K562 (cell line): ENCODE results near the gene G6PC3. TPM values are rescaled to one million over a fixed set of nuclear protein-coding genes. Genes with fewer than 3 reads are reported as not detected.
A peak's percentile ranks its signal among the peaks of the same experiment; 100 is the strongest.

ENCODE experiments used
- ATF7 ChIP-seq: fragments of 450-650 bp; IDR thresholded peaks from 2 replicates; pipeline ENCODE4 v1.7.1; 2014; ENCODE audit warnings: mild to moderate bottlenecking, moderate library complexity
- CHD4 ChIP-seq: fragments of 200-600 bp; sonication (generic); IDR thresholded peaks from 3 replicates; pipeline ENCODE4 v1.6.1; 2012; ENCODE audit warnings: low read depth, mild to moderate bottlenecking, mixed read lengths, low read length, inconsistent platforms; ENCODE audit not compliant: insufficient read depth, insufficient replicate concordance, poor library complexity, severe bottlenecking
- DMBX1 ChIP-seq: fragments of 250-450 bp; sonication (Bioruptor Pico); IDR thresholded peaks from 2 replicates; pipeline ENCODE4 v1.8.0; 2022; ENCODE audit warnings: inconsistent platforms, mild to moderate bottlenecking, moderate library complexity, borderline replicate concordance
- HNRNPH1 ChIP-seq: fragments of 200-400 bp; formaldehyde crosslinking; optimal IDR thresholded peaks from 2 replicates; pipeline ENCODE3; 2017; ENCODE audit warnings: low read depth, mild to moderate bottlenecking, low read length, moderate library complexity
- MEF2D ChIP-seq: conservative IDR thresholded peaks from 2 replicates; pipeline ENCODE4 v1.6.1; 2016; ENCODE audit warnings: low read depth, missing genetic modification characterization, missing compliant biosample characterization
- PTTG1 ChIP-seq: fragments of 450-650 bp; IDR thresholded peaks from 2 replicates; pipeline ENCODE4 v1.6.1; 2016; ENCODE audit warnings: low read depth, mild to moderate bottlenecking, missing genetic modification characterization, missing compliant biosample characterization
- SMAD1 ChIP-seq: fragments of 150-350 bp; IDR thresholded peaks from 2 replicates; pipeline ENCODE4 v1.6.1; 2014; ENCODE audit warnings: low read length, low read depth; ENCODE audit not compliant: partially characterized antibody
- XRCC5 ChIP-seq: fragments of 200-400 bp; formaldehyde crosslinking; IDR thresholded peaks from 2 replicates; pipeline ENCODE4 v1.6.1; 2017; ENCODE audit warnings: low read depth, mild to moderate bottlenecking, low read length
- ZNF134 ChIP-seq: fragments of 250-450 bp; sonication (Bioruptor Pico); conservative IDR thresholded peaks from 2 replicates; pipeline ENCODE4 v1.4.0; 2020
- ZNF175 ChIP-seq: fragments of 200-800 bp; sonication (Bioruptor generic); IDR thresholded peaks from 2 replicates; pipeline ENCODE4 v1.6.1; 2016; ENCODE audit warnings: low read depth, mild to moderate bottlenecking, missing genetic modification characterization, missing compliant biosample characterization
- ZNF551 ChIP-seq: fragments of 250-450 bp; sonication (Bioruptor Pico); IDR thresholded peaks from 2 replicates; pipeline ENCODE4 v1.5.0; 2021; ENCODE audit warnings: mild to moderate bottlenecking, moderate library complexity
- ZNF699 ChIP-seq: fragments of 250-450 bp; sonication (Bioruptor Pico); IDR thresholded peaks from 2 replicates; pipeline ENCODE4 v1.8.0; 2021; ENCODE audit warnings: mild to moderate bottlenecking, moderate library complexity; ENCODE audit not compliant: insufficient replicate concordance
- polyA plus RNA-seq, 8 experiments: library from polyadenylated mRNA; depleted of rRNA in 4 of 8; stranded (reverse) in 5 of 8; unstranded in 3 of 8; fragments of >200 nt; fragmentation: Nextera tagmentation in 2 of 8; fragmentation: Illumina TruSeq in 1 of 8; extraction: Ambion mirVana in 2 of 8; extraction: Trizol in 1 of 8; gene quantifications; 2 replicates each; pipeline versions ENCODE4 v1.2.1 to v1.2.3, GENCODE V29; 2011 to 2014; ENCODE audit warnings: inconsistent platforms in 1 of 8, missing spikeins in 1 of 8
- total RNA-seq, 7 experiments: library from RNA; depleted of rRNA in 6 of 7; stranded (reverse); fragments of >200 nt in 6 of 7; fragmentation: Illumina TruSeq in 2 of 7; extraction: Trizol in 2 of 7; gene quantifications; 2 replicates each; pipeline versions ENCODE4 v1.2.1 to v1.2.3, GENCODE V29; 2011 to 2021; ENCODE audit warnings: low replicate concordance in 1 of 7
- TF ChIP-seq, protein P1 (sequence below): sonication (generic); formaldehyde crosslinking; IDR thresholded peaks from 2 replicates; pipeline ENCODE4 v1.8.0; 2022; ENCODE audit warnings: mild to moderate bottlenecking, missing genetic modification reagents
- TF ChIP-seq, protein P2 (sequence below): IDR thresholded peaks from 2 replicates; pipeline ENCODE4 v1.6.1; 2016; ENCODE audit warnings: missing genetic modification characterization, missing compliant biosample characterization
- TF ChIP-seq, protein P3 (sequence below): fragments of 450-650 bp; formaldehyde crosslinking; IDR thresholded peaks from 2 replicates; pipeline ENCODE4 v1.4.0; 2020; ENCODE audit warnings: mild to moderate bottlenecking, moderate library complexity
- TF ChIP-seq, protein P4 (sequence below): sonication (generic); formaldehyde crosslinking; IDR thresholded peaks from 2 replicates; pipeline ENCODE4 v1.9.0; 2022; ENCODE audit warnings: mild to moderate bottlenecking, missing genetic modification reagents
- TF ChIP-seq, protein P5 (sequence below): fragments of 200-800 bp; sonication (Bioruptor generic); IDR thresholded peaks from 2 replicates; pipeline ENCODE4 v1.6.1; 2016; ENCODE audit warnings: missing genetic modification characterization, missing compliant biosample characterization

Gene G6PC3
- total and polyA plus RNA-seq, 9 of the 15 experiments (the other 6 are each of a cell fraction or from before 2014, with no cell fraction given) = 10.4 to 57.8 (median 31.1) TPM

DNA sequence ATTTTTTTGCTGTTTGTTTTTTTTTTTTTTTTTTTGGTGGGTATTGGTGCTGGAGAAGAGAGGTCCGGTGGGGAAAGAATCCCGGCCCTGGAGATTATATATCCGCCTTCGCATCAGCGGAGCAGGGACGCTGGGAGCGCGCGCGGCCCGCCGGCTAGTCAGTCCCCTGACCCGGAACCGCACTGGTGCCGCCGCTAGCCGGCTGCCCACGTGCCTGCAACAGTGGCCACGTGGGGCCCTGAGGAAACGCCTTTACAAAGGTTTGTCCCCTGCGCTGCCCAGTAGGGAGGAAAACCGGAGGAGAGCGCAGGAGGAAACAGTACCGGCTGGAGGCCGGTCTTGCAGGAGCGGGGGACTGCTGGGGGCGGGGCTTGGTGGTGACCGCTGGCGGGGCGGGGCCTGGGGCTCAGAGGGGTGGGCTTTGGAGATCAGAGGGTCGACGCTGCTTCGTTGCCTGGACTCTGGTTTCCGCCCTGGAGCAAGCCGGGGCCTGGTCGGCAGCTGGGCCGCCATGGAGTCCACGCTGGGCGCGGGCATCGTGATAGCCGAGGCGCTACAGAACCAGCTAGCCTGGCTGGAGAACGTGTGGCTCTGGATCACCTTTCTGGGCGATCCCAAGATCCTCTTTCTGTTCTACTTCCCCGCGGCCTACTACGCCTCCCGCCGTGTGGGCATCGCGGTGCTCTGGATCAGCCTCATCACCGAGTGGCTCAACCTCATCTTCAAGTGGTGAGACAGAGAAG lies at the start of gene G6PC3 (continued):
- TF ChIP-seq, protein P1, sequence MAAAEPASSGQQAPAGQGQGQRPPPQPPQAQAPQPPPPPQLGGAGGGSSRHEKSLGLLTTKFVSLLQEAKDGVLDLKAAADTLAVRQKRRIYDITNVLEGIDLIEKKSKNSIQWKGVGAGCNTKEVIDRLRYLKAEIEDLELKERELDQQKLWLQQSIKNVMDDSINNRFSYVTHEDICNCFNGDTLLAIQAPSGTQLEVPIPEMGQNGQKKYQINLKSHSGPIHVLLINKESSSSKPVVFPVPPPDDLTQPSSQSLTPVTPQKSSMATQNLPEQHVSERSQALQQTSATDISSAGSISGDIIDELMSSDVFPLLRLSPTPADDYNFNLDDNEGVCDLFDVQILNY (CRISPR knock-in tag) = no peak
- TF ChIP-seq ZNF699 (CRISPR knock-in tag) (no peak), MEF2D (tag) (no peak), ATF7 (peak; percentile 80), HNRNPH1 (no peak), SMAD1 (peak; percentile 47), DMBX1 (0 out of 2 replicates have a peak, but pooled peaks have one; percentile 29), XRCC5 (no peak; the same call in 1 of the 2 replicates), CHD4 (no peak), ZNF134 (CRISPR knock-in tag) (no peak), PTTG1 (tag) (no peak), ZNF551 (CRISPR knock-in tag) (no peak), ZNF175 (CRISPR knock-in tag) (peak; percentile 31; the same call in 1 of the 2 replicates)
- TF ChIP-seq, protein P2, sequence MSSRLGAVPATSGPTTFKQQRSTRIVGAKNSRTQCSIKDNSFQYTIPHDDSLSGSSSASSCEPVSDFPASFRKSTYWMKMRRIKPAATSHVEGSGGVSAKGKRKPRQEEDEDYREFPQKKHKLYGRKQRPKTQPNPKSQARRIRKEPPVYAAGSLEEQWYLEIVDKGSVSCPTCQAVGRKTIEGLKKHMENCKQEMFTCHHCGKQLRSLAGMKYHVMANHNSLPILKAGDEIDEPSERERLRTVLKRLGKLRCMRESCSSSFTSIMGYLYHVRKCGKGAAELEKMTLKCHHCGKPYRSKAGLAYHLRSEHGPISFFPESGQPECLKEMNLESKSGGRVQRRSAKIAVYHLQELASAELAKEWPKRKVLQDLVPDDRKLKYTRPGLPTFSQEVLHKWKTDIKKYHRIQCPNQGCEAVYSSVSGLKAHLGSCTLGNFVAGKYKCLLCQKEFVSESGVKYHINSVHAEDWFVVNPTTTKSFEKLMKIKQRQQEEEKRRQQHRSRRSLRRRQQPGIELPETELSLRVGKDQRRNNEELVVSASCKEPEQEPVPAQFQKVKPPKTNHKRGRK = no peak
- TF ChIP-seq, protein P3, sequence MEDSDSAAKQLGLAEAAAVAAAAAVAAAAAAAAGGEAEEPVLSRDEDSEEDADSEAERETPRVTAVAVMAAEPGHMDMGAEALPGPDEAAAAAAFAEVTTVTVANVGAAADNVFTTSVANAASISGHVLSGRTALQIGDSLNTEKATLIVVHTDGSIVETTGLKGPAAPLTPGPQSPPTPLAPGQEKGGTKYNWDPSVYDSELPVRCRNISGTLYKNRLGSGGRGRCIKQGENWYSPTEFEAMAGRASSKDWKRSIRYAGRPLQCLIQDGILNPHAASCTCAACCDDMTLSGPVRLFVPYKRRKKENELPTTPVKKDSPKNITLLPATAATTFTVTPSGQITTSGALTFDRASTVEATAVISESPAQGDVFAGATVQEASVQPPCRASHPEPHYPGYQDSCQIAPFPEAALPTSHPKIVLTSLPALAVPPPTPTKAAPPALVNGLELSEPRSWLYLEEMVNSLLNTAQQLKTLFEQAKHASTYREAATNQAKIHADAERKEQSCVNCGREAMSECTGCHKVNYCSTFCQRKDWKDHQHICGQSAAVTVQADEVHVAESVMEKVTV (CRISPR knock-in tag) = no peak
- TF ChIP-seq, protein P4, sequence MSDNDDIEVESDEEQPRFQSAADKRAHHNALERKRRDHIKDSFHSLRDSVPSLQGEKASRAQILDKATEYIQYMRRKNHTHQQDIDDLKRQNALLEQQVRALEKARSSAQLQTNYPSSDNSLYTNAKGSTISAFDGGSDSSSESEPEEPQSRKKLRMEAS (CRISPR knock-in tag) = peak; percentile 99
- TF ChIP-seq, protein P5, sequence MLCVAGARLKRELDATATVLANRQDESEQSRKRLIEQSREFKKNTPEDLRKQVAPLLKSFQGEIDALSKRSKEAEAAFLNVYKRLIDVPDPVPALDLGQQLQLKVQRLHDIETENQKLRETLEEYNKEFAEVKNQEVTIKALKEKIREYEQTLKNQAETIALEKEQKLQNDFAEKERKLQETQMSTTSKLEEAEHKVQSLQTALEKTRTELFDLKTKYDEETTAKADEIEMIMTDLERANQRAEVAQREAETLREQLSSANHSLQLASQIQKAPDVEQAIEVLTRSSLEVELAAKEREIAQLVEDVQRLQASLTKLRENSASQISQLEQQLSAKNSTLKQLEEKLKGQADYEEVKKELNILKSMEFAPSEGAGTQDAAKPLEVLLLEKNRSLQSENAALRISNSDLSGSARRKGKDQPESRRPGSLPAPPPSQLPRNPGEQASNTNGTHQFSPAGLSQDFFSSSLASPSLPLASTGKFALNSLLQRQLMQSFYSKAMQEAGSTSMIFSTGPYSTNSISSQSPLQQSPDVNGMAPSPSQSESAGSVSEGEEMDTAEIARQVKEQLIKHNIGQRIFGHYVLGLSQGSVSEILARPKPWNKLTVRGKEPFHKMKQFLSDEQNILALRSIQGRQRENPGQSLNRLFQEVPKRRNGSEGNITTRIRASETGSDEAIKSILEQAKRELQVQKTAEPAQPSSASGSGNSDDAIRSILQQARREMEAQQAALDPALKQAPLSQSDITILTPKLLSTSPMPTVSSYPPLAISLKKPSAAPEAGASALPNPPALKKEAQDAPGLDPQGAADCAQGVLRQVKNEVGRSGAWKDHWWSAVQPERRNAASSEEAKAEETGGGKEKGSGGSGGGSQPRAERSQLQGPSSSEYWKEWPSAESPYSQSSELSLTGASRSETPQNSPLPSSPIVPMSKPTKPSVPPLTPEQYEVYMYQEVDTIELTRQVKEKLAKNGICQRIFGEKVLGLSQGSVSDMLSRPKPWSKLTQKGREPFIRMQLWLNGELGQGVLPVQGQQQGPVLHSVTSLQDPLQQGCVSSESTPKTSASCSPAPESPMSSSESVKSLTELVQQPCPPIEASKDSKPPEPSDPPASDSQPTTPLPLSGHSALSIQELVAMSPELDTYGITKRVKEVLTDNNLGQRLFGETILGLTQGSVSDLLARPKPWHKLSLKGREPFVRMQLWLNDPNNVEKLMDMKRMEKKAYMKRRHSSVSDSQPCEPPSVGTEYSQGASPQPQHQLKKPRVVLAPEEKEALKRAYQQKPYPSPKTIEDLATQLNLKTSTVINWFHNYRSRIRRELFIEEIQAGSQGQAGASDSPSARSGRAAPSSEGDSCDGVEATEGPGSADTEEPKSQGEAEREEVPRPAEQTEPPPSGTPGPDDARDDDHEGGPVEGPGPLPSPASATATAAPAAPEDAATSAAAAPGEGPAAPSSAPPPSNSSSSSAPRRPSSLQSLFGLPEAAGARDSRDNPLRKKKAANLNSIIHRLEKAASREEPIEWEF = no peak
